ENCODE data around the gene LOXHD1.

The LOXHD1 gene

GRCh38 chr18:46541626-46542189 is 115.3 kb downstream of the LOXHD1 start:
- no peak for DNase-seq

GRCh38 chr18:46538376-46538775 is 118.6 kb downstream of the LOXHD1 start:
- no peak for DNase-seq

GRCh38 chr18:46536215-46536874 is 120.7 kb downstream of the LOXHD1 start:
- no peak for DNase-seq

GRCh38 chr18:46531482-46531881 is 125.5 kb downstream of the LOXHD1 start:
- no peak for DNase-seq

- no peak for DNase-seq
These were observed 129.0 kb downstream of the LOXHD1 start for GRCh38 chr18:46528037-46528436.

- no peak for DNase-seq
These were observed 137.2 kb downstream of the LOXHD1 start for GRCh38 chr18:46519870-46520269.

- no peak for DNase-seq
These were observed 138.6 kb downstream of the LOXHD1 start for GRCh38 chr18:46518438-46518837.

- DNase-seq, result no peak
These were observed 140.5 kb downstream of the LOXHD1 start for GRCh38 chr18:46516555-46516954.

GRCh38 chr18:46510386-46510785 is 146.6 kb downstream of the LOXHD1 start:
- no peak for DNase-seq

GRCh38 chr18:46509530-46509929 is 147.5 kb downstream of the LOXHD1 start:
- DNase-seq, result no peak

GRCh38 chr18:46506974-46507586 is 149.9 kb downstream of the LOXHD1 start:
- DNase-seq, result no peak

- no peak for DNase-seq
These were observed 154.6 kb downstream of the LOXHD1 start for GRCh38 chr18:46502444-46502843.

- DNase-seq, result peak; percentile 20 to 23
These were observed 159.9 kb downstream of the LOXHD1 start for GRCh38 chr18:46497129-46497528.

- DNase-seq, result no peak
These were observed 168.4 kb downstream of the LOXHD1 start for GRCh38 chr18:46488471-46489213.

GRCh38 chr18:46485675-46486194 is 171.3 kb downstream of the LOXHD1 start:
- no peak for DNase-seq

GRCh38 chr18:46484971-46485370 is 172.0 kb downstream of the LOXHD1 start:
- DNase-seq, result no peak

GRCh38 chr18:46482831-46483230 is 174.2 kb downstream of the LOXHD1 start:
- DNase-seq, result no peak

- DNase-seq, result no peak
These were observed 175.2 kb downstream of the LOXHD1 start for GRCh38 chr18:46481847-46482245.

- peak; percentile 40 to 41 for DNase-seq
These were observed 175.8 kb downstream of the LOXHD1 start for GRCh38 chr18:46481048-46481846.

- no peak for DNase-seq
These were observed 176.8 kb downstream of the LOXHD1 start for GRCh38 chr18:46480226-46480625.

- no peak for DNase-seq
These were observed 178.2 kb downstream of the LOXHD1 start for GRCh38 chr18:46478796-46479195.

- DNase-seq, result no peak
These were observed 179.5 kb downstream of the LOXHD1 start for GRCh38 chr18:46477425-46478011.

Measured in inflammatory macrophage (primary cell).